ENCODE results near the gene RIPK4. TPM values are rescaled to one million over a fixed set of nuclear protein-coding genes. Genes with fewer than 3 reads are reported as not detected.

The RIPK4 gene
- total and polyA plus RNA-seq, 2 donors (not counting 1 experiment from before 2014, with no cell fraction given): not detected

DNA sequence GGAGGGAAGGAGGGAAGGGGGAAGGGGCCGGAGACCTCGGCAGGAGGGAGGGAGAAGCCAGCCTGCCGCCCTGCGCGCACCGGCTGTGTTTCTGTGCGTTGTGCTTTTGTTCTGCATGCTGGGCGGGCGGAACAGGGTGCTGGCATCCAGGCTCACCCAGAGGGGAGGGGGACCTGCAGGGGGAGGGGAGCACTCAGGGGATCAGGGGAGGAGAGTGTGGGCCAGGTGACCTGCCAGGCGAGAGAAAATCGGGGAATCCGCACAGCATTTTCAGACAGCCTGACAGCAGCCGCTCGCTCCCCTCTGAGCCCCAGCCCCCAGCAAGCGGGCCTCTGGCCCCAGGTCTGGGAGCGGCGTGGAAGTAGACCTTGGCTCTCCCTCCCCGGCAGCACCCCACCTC lies 54.7 kb downstream of the RIPK4 start:
- 22% methylated on average over 17 of the region's 18 CpGs for WGBS (ENCODE audit: insufficient coverage)
- ChIA-PET CTCF (no interaction called here), POLR2A (no interaction called here)
- Histone ChIP-seq H3K36me3 (replicated peaks in 1 of 2; ENCODE audit: control extremely low read depth in 1 of 2, control insufficient read depth in 1 of 2, extremely low read depth in 1 of 2, insufficient read depth in 2 of 2, low read length in 1 of 2) (no peaks in the 10 kb centered on the region), H3K4me1 (ENCODE audit: control insufficient read depth in 2 of 2, insufficient read depth in 2 of 2, low read length in 2 of 2) (no peaks in the 10 kb centered on the region), H3K27me3 (replicated peaks in 1 of 4; ENCODE audit: control extremely low read depth in 1 of 4, control insufficient read depth in 3 of 4, insufficient read depth in 4 of 4, low read length in 3 of 4) (peaks cover 0 to 8% (median 2%) of the 10 kb centered on the region in 4 experiments), H3K9me3 (ENCODE audit: control extremely low read depth in 1 of 3, control insufficient read depth in 2 of 3, insufficient read depth in 1 of 3, low read length in 2 of 3) (peaks cover 0 to 6% (median 0%) of the 10 kb centered on the region in 3 donors), H3K79me2 (ENCODE audit: control insufficient read depth, insufficient read depth, low read length) (no peaks in the 10 kb centered on the region), H4K20me1 (ENCODE audit: control insufficient read depth, insufficient read depth, low read length, poor library complexity, severe bottlenecking) (no peaks in the 10 kb centered on the region), H3K27ac (ENCODE audit: low read length in 2 of 2) (no peak overlapping the region), H2AFZ (ENCODE audit: insufficient read depth, low read depth, low read length, poor library complexity, severe bottlenecking) (no peak overlapping the region), H3K4me2 (replicated peaks; ENCODE audit: low read depth, low read length, poor library complexity, severe bottlenecking) (no peak overlapping the region), H3K4me3 (ENCODE audit: control extremely low read depth in 1 of 5, extremely low read depth in 1 of 5, insufficient read depth in 1 of 5, low read depth in 2 of 5, low read length in 4 of 5) (no peak overlapping the region), H3K9ac (ENCODE audit: low read length) (no peak overlapping the region)
- Mint-ChIP-seq H3K27ac (no peak overlapping the region), H3K27me3 (peaks cover 56% of the 10 kb centered on the region), H3K9me3 (ENCODE audit: insufficient read depth) (peaks cover 3% of the 10 kb centered on the region), H3K4me1 (no peaks in the 10 kb centered on the region), H3K4me3 (no peak overlapping the region)
- intact Hi-C loops (cut with micrococcal nuclease): no loop called here
- ATAC-seq (ENCODE audit: low read depth) (no peak), DNase-seq (no peak)
- TF ChIP-seq, protein P1, sequence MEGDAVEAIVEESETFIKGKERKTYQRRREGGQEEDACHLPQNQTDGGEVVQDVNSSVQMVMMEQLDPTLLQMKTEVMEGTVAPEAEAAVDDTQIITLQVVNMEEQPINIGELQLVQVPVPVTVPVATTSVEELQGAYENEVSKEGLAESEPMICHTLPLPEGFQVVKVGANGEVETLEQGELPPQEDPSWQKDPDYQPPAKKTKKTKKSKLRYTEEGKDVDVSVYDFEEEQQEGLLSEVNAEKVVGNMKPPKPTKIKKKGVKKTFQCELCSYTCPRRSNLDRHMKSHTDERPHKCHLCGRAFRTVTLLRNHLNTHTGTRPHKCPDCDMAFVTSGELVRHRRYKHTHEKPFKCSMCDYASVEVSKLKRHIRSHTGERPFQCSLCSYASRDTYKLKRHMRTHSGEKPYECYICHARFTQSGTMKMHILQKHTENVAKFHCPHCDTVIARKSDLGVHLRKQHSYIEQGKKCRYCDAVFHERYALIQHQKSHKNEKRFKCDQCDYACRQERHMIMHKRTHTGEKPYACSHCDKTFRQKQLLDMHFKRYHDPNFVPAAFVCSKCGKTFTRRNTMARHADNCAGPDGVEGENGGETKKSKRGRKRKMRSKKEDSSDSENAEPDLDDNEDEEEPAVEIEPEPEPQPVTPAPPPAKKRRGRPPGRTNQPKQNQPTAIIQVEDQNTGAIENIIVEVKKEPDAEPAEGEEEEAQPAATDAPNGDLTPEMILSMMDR (IDR thresholded peaks at IDR 0.05): no peak
- no peak for TF ChIP-seq EZH2 (IDR thresholded peaks at IDR 0.05; ENCODE audit: borderline replicate concordance, insufficient read depth, low read depth, low read length, poor library complexity, severe bottlenecking)

DNA sequence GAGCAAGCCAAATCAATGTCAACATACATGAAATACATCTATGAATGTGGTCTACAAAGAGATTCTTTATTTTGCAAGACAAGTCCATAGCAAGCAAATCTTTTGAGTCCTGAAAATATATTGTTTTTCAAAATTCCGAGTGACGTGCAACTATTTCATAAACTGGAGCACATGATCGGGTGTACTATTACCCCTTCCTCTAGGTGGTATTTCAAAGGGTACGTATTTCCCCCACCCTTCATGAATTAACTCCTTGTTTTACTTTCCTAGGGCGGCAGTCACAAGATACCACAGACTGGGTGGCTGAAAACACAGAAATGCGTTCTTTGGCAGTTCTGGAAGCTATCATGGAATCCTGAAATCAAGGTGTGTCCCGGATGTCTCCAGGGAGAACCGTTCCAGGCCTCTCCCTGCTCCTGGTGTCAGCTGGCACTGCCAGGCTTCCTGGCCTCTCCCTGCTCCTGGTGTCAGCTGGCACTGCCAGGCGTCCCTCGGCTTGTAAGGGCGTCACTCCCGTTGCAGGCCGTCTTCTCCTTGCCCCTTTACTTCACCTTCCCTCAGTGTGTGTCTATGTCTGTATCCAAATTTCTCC lies 55.3 kb downstream of the RIPK4 start:
- Histone ChIP-seq H3K27ac (ENCODE audit: low read length in 2 of 2) (no peak overlapping the region), H3K4me2 (replicated peaks; ENCODE audit: low read depth, low read length, poor library complexity, severe bottlenecking) (no peak overlapping the region), H3K79me2 (ENCODE audit: control insufficient read depth, insufficient read depth, low read length) (no peaks in the 10 kb centered on the region), H3K36me3 (replicated peaks in 1 of 2; ENCODE audit: control extremely low read depth in 1 of 2, control insufficient read depth in 1 of 2, extremely low read depth in 1 of 2, insufficient read depth in 2 of 2, low read length in 1 of 2) (no peaks in the 10 kb centered on the region), H2AFZ (ENCODE audit: insufficient read depth, low read depth, low read length, poor library complexity, severe bottlenecking) (no peak overlapping the region), H3K9me3 (ENCODE audit: control extremely low read depth in 1 of 3, control insufficient read depth in 2 of 3, insufficient read depth in 1 of 3, low read length in 2 of 3) (peaks cover 0 to 12% (median 0%) of the 10 kb centered on the region in 3 donors), H4K20me1 (ENCODE audit: control insufficient read depth, insufficient read depth, low read length, poor library complexity, severe bottlenecking) (no peaks in the 10 kb centered on the region), H3K27me3 (replicated peaks in 1 of 4; ENCODE audit: control extremely low read depth in 1 of 4, control insufficient read depth in 3 of 4, insufficient read depth in 4 of 4, low read length in 3 of 4) (peaks cover 0 to 11% (median 2%) of the 10 kb centered on the region in 4 experiments), H3K4me1 (ENCODE audit: control insufficient read depth in 2 of 2, insufficient read depth in 2 of 2, low read length in 2 of 2) (no peaks in the 10 kb centered on the region), H3K4me3 (ENCODE audit: control extremely low read depth in 1 of 5, extremely low read depth in 1 of 5, insufficient read depth in 1 of 5, low read depth in 2 of 5, low read length in 4 of 5) (no peak overlapping the region), H3K9ac (ENCODE audit: low read length) (no peak overlapping the region)
- intact Hi-C loops (cut with micrococcal nuclease): no loop called here
- 84% methylated on average over 13 of the region's 13 CpGs for WGBS (ENCODE audit: insufficient coverage)
- TF ChIP-seq, protein P1 (IDR thresholded peaks at IDR 0.05): no peak
- DNase-seq (no peak), ATAC-seq (ENCODE audit: low read depth) (no peak)
- POLR2A ChIA-PET: no interaction called here
- no peaks in the 10 kb centered on the region for H3K4me1 Mint-ChIP-seq
- CTCF ChIA-PET: no interaction called here
- no peak overlapping the region for H3K27ac Mint-ChIP-seq
- H3K9me3 Mint-ChIP-seq (ENCODE audit: insufficient read depth): peaks cover 6% of the 10 kb centered on the region
- H3K27me3 Mint-ChIP-seq: peaks cover 57% of the 10 kb centered on the region
- H3K4me3 Mint-ChIP-seq: no peak overlapping the region

Measured in B cell (primary cell).